C4-2B (cell line): Measurements from ENCODE around the gene MOB2.

Source experiments
- H3K27ac ChIP-seq: fragments of 450-650 bp; 2 replicates; pipeline ENCODE4 v1.5.1; 2017
- CTCF ChIP-seq: fragments of 450-650 bp; conservative IDR thresholded peaks from 2 replicates; pipeline ENCODE4 v1.5.1; 2017; ENCODE audit warnings: mild to moderate bottlenecking
- ZFX ChIP-seq: fragments of 450-650 bp; IDR thresholded peaks from 2 replicates; pipeline ENCODE4 v1.6.1; 2017

Gene MOB2

GRCh38 chr11:1486054-1486825, at the start of gene MOB2:
MOB2 (minus strand) TSS chr11:1486779; CDS start chr11:1486556, 223 bp downstream.
- no peak within 1 kb of the TSS for H3K27ac ChIP-seq
- TF ChIP-seq CTCF (no peak), ZFX (no peak)

GRCh38 chr11:1534682-1535081, 48.1 kb upstream of the MOB2 start:
- no peak overlapping the region for H3K27ac ChIP-seq
- TF ChIP-seq CTCF (no peak), ZFX (no peak)

GRCh38 chr11:1534171-1534570, 47.6 kb upstream of the MOB2 start:
- no peak for TF ChIP-seq CTCF
- no peak for TF ChIP-seq ZFX
- H3K27ac ChIP-seq = no peak overlapping the region

GRCh38 chr11:1533342-1533725, 46.8 kb upstream of the MOB2 start:
- TF ChIP-seq ZFX (no peak), CTCF (no peak)
- H3K27ac ChIP-seq = no peak overlapping the region

- no peak overlapping the region for H3K27ac ChIP-seq
- TF ChIP-seq ZFX (no peak), CTCF (no peak)
Observed at GRCh38 chr11:1532606-1533341, 46.2 kb upstream of the MOB2 start.

- no peak for TF ChIP-seq CTCF
- TF ChIP-seq ZFX = no peak
- no peak overlapping the region for H3K27ac ChIP-seq
Observed at GRCh38 chr11:1532014-1532586, 45.5 kb upstream of the MOB2 start.

- no peak for TF ChIP-seq ZFX
- TF ChIP-seq CTCF = no peak
Observed at GRCh38 chr11:1531449-1532013, 45.0 kb upstream of the MOB2 start.

More at GRCh38 chr11:1531449-1532013, 45.0 kb upstream of the MOB2 start:
- no peak overlapping the region for H3K27ac ChIP-seq
